ENCODE measurements around the gene PCBP3.

GRCh38 chr21:45750936-45751335, 107.4 kb downstream of the PCBP3 start:
- no peak for TF ChIP-seq CTCF (IDR thresholded peaks at IDR 0.05)
- TF ChIP-seq ZFX (IDR thresholded peaks at IDR 0.05; ENCODE audit: borderline replicate concordance) = no peak

All from 22Rv1 (cell line).